Esophagus squamous epithelium (tissue), 5 donors: ENCODE data around the gene C1orf21. TPM values are rescaled to one million over a fixed set of nuclear protein-coding genes. Genes with fewer than 3 reads are reported as not detected.

Experiments used
- DNase-seq: peaks from one replicate; lab custom pipeline; 2025; lab: John Stamatoyannopoulos, UW
- H3K27ac ChIP-seq, 4 donors: fragments of 200-600 bp; sonication (generic); one replicate each; pipeline ENCODE4 v1.5.1; 2016 to 2019; ENCODE audit warnings: mild to moderate bottlenecking in 1 of 4
- H3K27me3 ChIP-seq, 4 donors: fragments of 200-600 bp; sonication (generic); 1 replicate in 3 of 4; 2 replicates in 1 of 4; pipeline versions ENCODE4 v1.5.1 to v1.6.0; 2017 to 2021; ENCODE audit warnings: antibody characterized with exemption in 1 of 4
- H3K36me3 ChIP-seq, 3 donors: fragments of 200-600 bp; sonication (generic); one replicate each; pipeline ENCODE4 v1.5.1; 2016 to 2019
- H3K4me1 ChIP-seq, 3 donors: fragments of 200-600 bp; sonication (generic); one replicate each; pipeline ENCODE4 v1.5.1; 2017 to 2019
- H3K4me3 ChIP-seq, 4 donors: fragments of 200-600 bp; sonication (generic); 1 replicate in 3 of 4; 2 replicates in 1 of 4; pipeline ENCODE4 v1.5.1; 2016 to 2019; ENCODE audit warnings: mild to moderate bottlenecking in 2 of 4, moderate library complexity in 1 of 4
- H3K9me3 ChIP-seq, 3 donors: fragments of 200-600 bp; sonication (generic); one replicate each; pipeline ENCODE4 v1.5.1; 2016 to 2019
- CTCF ChIP-seq, 6 experiments: fragments of 450-650 bp in 4 of 6; fragments of 200-600 bp in 2 of 6; sonication (generic) in 2 of 6; IDR thresholded peaks; one replicate each; pipeline ENCODE4 v1.5.1; 2016 to 2019; ENCODE audit warnings: antibody characterized with exemption in 6 of 6, mild to moderate bottlenecking in 4 of 6, moderate library complexity in 4 of 6
- POLR2A ChIP-seq, 4 donors: fragments of 450-650 bp; IDR thresholded peaks; one replicate each; pipeline ENCODE4 v1.6.1; 2017; ENCODE audit warnings: antibody characterized with exemption in 4 of 4, mild to moderate bottlenecking in 4 of 4, moderate library complexity in 3 of 4
- WGBS, 2 donors: methylation state at CpG; one replicate each; pipeline ENCODE4 v1.1.5; 2018; 5-methylcytosine and 5-hydroxymethylcytosine counted together
- intact Hi-C: fragments of 100-400 bp; cut with DNase I; formaldehyde crosslinking; loops from one replicate; pipeline ENCODE4 v1.15.0; 2022
- total RNA-seq, 4 donors: library from RNA; depleted of rRNA; stranded (reverse); fragments of >200 nt; gene quantifications; one replicate each; pipeline ENCODE4 v1.1.0, GENCODE V29; 2016
- donor health status: DM: yes; HTN: yes; CAD: no.

C1orf21 gene
- total RNA-seq, 4 donors from 2014 or later: 14.6 to 55.7 (median 36.2) TPM

GRCh38 chr1:184388319-184388889, 1.6 kb downstream of the C1orf21 start:
- 1 to 2% methylated on average over 7 of the region's 7 CpGs for WGBS, 2 donors
- H3K4me3 ChIP-seq: peak overlapping the region; percentile 62 to 91 (median 76)
- no peaks in the 10 kb centered on the region for H3K9me3 ChIP-seq
- peak overlapping the region; percentile 87 to 94 (median 90) for H3K27ac ChIP-seq
- H3K4me1 ChIP-seq: peaks cover 19 to 65% (median 31%) of the 10 kb centered on the region in 3 donors
- H3K27me3 ChIP-seq: no peaks in the 10 kb centered on the region
- intact Hi-C loops: loop anchor here (10.0 kb wide), 1 partner anchor 176 kb away; no protein-coding TSS in a partner anchor
- DNase-seq: no peak
- TF ChIP-seq CTCF (IDR thresholded peaks at IDR 0.05) (no peak), POLR2A (IDR thresholded peaks at IDR 0.05) (no peak)
- no peaks in the 10 kb centered on the region for H3K36me3 ChIP-seq

DNA sequence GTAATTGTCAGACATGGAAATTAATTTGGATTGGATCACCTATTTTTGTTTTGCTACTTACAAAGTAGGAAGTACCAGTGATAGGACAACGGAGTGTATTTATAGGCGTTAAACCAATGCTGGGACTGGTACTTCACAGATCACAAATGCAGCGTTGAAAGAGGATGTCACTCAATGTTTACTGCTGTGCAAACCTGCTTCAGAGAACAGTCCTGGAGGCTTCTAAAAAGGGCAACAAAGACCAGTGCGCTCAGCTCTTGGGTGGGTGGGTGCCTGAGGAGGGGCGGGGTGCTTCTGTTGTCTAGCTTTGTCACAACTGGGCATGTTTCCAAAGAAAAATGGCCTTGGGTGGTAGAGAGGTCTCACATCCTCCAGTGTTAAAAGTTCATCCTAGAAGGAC, 2.1 kb downstream of the C1orf21 start:
- Histone ChIP-seq H3K27ac (peak overlapping the region; percentile 71 to 94 (median 88)), H3K4me3 (peak overlapping the region; percentile 62 to 91 (median 76)), H3K9me3 (no peaks in the 10 kb centered on the region), H3K36me3 (no peaks in the 10 kb centered on the region), H3K27me3 (no peaks in the 10 kb centered on the region), H3K4me1 (peaks cover 19 to 70% (median 36%) of the 10 kb centered on the region in 3 donors)
- TF ChIP-seq POLR2A (IDR thresholded peaks at IDR 0.05): no peak
- TF ChIP-seq CTCF (IDR thresholded peaks at IDR 0.05): no peak
- intact Hi-C loops: loop anchor here (10.0 kb wide), 1 partner anchor 176 kb away; no protein-coding TSS in a partner anchor
- 17 to 45% methylated on average over 5 of the region's 5 CpGs for WGBS, 2 donors
- no peak for DNase-seq

- no peak for DNase-seq
- TF ChIP-seq CTCF (IDR thresholded peaks at IDR 0.05): no peak
- no peak for TF ChIP-seq POLR2A (IDR thresholded peaks at IDR 0.05)
- Histone ChIP-seq H3K27ac (peak overlapping the region; percentile 71 to 94 (median 88)), H3K27me3 (no peaks in the 10 kb centered on the region), H3K4me3 (peak overlapping the region in 2 of 4 donors; percentile 72 to 81), H3K36me3 (no peaks in the 10 kb centered on the region), H3K9me3 (no peaks in the 10 kb centered on the region), H3K4me1 (peaks cover 19 to 75% (median 36%) of the 10 kb centered on the region in 3 donors)
- 56 to 69% methylated on average over 2 of the region's 2 CpGs for WGBS, 2 donors
- intact Hi-C loops: loop anchor here (10.0 kb wide), 1 partner anchor 175 kb away; no protein-coding TSS in a partner anchor
These were observed 2.6 kb downstream of the C1orf21 start for GRCh38 chr1:184389446-184389845.

DNA sequence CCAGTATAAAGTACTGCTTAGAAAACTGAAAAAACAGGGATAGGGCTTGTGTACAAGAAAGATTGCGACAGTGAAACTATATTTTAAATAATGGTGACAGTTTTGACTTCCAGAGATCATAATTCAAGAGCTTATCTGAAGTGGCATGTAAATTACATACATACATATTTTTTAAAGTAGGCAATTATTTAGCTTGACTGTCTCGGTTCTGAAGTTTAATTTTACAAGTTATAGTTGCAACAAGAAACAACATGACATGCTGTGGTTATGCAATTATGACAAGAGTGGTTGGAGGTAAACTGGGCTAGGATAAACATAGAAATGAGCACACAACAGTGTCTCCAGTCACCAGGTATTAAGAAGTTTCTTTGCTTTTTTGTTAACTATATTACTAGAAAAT, 4.1 kb downstream of the C1orf21 start:
- H3K27ac ChIP-seq: peak overlapping the region in 3 of 4 donors; percentile 33 to 88 (median 59)

More for the DNA sequence above, 4.1 kb downstream of the C1orf21 start:
- H3K36me3 ChIP-seq: no peaks in the 10 kb centered on the region
- H3K4me1 ChIP-seq: peaks cover 19 to 87% (median 33%) of the 10 kb centered on the region in 3 donors
- H3K4me3 ChIP-seq: no peak overlapping the region
- TF ChIP-seq POLR2A (IDR thresholded peaks at IDR 0.05): no peak
- TF ChIP-seq CTCF (IDR thresholded peaks at IDR 0.05): no peak
- no peak for DNase-seq
- WGBS, 2 donors: 35 to 40% methylated on average over 2 of the region's 2 CpGs
- intact Hi-C loops: no loop called here
- no peaks in the 10 kb centered on the region for H3K9me3 ChIP-seq
- H3K27me3 ChIP-seq: no peaks in the 10 kb centered on the region
